Superior temporal gyrus (tissue), 1 donor: Measurements from ENCODE around the gene RALB.

Experiments used
- DNase-seq: peaks from one replicate; pipeline ENCODE4 v3.0.0-alpha.2; 2016; ENCODE audit errors: extremely low spot score

Gene RALB, protein sequence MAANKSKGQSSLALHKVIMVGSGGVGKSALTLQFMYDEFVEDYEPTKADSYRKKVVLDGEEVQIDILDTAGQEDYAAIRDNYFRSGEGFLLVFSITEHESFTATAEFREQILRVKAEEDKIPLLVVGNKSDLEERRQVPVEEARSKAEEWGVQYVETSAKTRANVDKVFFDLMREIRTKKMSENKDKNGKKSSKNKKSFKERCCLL

GRCh38 chr2:120252225-120253020 is at the start of gene RALB:
Gene RALB, plus strand, starts transcription at chr2:120252852. Its CDS starts 25,813 bp downstream, at chr2:120278665.
- DNase-seq, result peak; percentile 98

GRCh38 chr2:120203251-120204021 is 49.2 kb upstream of the RALB start:
- no peak for DNase-seq

- DNase-seq, result no peak
Observed at GRCh38 chr2:120204022-120204405, 48.6 kb upstream of the RALB start.

- no peak for DNase-seq
Observed at GRCh38 chr2:120204417-120204816, 48.2 kb upstream of the RALB start.

DNA sequence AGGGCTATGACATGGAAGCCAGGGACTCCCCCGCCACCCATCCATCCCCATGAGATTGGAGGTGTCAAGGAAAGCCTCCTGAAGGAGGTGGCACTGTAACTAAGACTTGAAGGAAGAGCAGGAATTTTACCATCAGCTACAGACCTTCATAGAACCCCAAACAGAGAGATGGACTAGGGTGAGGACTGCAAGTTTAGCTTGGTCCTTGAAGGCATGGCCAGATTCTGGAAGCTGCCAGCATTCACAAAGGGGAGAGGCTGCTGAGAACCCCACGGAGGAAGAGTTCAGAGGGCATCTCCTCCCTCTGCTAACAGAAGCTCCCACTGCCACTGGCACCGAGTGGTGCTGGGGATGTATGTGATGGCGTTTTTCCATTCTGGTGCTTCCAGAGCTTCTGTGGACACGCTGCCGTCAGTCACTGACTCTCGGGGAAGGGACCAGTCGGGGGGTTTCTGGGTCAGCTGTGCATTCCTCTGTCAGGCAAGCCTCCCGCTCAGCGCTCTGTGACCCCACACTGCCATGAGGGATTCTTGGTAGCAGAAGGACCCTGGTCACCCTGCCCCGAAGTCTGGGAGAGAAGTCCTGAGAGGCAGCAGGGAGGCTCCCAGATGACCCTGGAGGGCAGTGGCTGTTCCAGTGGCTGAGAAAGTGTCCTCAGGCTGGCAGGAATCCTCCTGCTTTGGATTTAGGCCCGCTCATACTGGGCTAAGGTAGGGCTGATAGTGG is 47.5 kb upstream of the RALB start:
- DNase-seq, result no peak

- DNase-seq, result no peak
Observed at GRCh38 chr2:120206022-120206581, 46.5 kb upstream of the RALB start.

DNA sequence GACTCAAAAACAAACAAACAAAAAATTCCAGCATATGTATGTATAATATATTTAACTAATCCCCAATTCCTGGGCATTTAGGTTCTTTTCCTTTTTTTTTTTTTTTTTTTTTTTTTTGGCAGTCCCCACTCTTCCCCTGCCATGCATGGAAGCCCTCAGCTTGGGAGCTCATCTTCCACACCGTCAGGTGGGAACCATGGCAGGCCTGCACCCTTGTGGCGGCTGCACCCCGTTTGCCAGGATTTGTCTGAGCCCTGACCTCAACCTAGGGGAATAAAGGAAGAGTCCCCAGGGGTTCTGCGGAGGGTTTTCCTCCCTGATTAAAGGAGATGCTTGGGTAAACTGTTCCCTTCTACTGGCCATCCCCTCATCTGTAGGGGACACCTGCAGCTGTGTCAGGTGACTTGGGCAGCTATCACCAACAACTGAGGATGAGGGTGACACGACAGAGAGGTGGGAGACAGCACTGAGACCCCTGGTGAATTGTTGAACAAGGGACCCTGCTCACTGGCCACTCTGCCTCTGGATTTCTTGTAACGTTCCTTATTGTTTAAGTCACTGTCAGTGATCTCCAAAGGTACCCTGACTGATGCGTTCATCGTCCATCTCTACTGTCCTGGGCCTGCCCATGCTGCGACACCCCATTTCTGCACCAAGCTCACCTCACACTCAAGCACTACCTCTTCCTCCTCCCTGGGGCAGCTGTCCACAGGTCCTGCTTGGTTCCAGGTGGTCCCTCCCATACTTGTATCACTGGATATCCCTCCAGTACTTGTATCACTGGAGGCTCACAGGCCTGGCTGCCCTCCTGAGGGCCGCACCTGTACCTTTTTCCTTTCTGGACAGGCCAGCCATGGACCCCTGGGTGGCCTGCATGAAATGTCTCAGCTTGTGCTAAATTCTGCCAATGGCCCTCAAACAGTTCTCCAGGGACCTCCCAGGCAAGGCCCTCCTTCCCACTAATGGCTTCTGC is 44.0 kb upstream of the RALB start:
- DNase-seq, result no peak

DNA sequence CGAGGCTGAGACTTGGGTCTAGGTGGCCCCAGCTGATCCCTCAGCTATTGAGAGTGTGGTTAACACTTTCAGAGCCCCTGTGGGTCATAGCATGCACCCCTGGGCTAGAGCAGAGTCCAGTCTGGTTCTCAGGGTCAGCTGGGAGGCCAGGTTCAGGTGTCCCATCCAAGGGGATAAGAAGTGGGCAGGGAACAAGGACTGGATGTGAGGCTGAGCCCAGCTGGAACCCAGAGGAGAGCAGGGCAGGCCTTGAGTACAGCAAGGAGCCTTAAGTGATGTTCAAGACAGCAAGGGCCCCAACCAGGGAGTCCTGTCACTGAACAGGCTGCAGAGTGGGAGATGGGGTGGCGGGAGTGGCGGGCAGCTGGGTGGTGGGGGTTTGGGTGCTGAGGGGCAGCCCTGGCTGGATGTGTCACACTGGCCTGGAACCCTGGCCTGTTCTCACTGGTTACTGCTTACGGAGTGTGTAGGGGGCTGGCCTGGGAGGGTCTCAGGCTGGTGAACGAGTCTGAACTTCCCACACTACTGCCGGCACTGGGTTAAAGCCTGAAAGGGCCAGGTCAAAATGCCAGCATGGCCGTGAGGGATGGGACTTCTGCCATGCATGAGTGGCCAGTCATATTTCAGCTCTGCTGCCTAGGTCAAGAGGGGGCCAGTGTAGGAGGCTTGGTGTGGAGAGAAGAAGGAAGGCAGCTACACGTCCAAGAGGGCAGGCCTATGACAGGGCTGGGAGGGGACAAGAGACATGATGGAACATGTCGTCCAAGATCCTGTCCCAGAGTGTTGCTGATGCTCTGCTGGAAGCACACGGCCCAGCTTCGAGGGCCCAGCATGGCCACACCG is 43.0 kb upstream of the RALB start:
- DNase-seq, result no peak

GRCh38 chr2:120210270-120210693 is 42.4 kb upstream of the RALB start:
- DNase-seq, result no peak

DNA sequence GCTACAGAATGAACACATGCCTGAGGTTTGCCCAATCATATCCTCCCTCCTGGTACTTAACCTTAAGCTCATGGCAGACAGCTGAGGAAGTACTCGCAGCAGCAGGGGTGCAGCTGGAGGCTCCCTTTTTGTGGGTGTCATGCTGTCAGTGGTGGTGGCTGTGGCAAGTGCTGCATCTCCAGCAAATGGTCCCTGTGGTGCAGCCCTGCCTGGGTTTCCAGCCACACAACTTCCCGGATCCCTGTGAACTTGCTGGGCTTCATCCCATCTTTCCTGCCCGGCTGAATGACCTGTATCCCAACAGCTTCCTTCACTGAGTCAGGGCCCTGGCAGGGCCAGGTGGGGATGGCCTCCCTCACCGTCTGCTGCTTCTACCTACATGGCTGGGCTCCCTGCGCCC is 34.5 kb upstream of the RALB start:
- DNase-seq, result no peak

GRCh38 chr2:120219291-120219690 is 33.4 kb upstream of the RALB start:
- no peak for DNase-seq

DNA sequence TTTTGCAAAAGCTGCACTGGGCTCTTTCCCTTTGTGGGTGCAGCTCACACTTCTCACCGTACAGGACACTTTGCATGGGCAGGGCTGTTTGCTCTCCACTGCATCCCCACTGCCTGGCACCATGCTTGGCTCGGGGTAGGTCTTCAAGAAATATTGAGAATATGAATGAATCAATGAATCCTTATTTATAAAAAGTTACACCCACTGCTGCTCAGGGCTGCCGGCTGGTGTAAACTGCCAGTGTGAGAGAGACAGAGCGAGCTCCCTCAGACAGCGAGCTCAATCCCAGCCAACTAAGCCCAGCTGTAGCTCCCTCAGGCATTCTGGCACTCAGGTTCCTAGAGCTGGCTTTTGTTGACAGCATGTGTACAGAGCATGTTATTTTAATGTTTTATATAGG is 32.9 kb upstream of the RALB start:
- no peak for DNase-seq

DNA sequence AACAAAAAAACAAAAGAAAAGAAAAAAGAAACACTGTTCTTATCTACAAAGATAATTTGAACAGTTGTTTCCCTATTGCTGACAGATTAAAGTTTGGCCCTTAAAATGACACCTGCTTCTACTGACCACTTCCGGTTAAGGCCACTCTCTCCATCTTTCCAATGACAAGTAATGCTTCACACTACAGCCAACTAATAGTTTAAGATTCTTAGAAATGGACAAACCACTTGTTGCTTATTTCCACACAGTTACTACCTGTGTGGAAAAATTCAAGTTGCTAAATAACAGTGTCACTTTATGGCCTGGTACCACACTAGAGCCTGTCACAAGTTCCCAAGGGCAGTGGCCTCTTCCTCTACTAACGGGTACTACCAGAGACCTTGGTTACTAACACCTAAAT is 31.9 kb upstream of the RALB start:
- no peak for DNase-seq

GRCh38 chr2:120221616-120222015 is 31.0 kb upstream of the RALB start:
- DNase-seq, result no peak

DNA sequence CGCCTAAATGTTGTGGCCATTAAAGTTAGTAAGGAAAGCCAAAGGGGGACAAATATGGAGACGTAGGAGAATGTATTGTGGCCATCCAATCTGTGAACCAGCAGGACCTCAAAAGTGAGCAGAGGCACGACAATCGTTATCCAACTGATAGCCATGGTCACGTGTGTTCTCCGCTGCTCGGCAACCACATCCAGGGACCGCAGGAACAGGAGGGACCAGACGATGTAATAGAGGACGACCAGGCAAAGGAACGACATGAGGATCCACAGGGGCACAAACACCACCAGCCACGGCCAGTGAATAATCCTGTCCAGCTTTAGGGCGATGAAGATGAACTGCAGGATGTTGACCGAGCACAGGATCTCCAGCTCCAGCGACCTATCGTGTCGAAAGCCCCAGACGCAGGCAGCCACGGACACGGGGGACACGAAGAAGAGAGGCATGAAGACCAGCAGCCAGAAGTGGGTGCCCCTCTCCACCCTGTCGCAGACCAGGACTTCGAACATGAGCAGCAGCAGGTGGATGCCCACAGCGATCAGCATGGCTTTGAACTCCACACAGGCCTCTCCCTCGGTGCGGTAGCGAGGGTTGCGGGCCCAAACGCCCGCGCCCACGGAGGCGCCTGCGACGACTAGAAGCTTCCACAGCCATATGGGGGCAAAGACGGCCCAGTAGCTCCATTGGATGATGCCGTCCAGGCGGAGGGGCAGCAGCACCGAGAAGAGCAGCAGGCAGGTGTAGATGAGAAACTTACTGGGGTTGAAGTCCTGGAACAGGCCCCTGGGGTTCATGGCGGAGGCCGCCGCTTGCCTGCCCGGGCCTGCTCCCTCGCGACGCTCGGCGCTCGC is 30.2 kb upstream of the RALB start:
- DNase-seq, result no peak

DNA sequence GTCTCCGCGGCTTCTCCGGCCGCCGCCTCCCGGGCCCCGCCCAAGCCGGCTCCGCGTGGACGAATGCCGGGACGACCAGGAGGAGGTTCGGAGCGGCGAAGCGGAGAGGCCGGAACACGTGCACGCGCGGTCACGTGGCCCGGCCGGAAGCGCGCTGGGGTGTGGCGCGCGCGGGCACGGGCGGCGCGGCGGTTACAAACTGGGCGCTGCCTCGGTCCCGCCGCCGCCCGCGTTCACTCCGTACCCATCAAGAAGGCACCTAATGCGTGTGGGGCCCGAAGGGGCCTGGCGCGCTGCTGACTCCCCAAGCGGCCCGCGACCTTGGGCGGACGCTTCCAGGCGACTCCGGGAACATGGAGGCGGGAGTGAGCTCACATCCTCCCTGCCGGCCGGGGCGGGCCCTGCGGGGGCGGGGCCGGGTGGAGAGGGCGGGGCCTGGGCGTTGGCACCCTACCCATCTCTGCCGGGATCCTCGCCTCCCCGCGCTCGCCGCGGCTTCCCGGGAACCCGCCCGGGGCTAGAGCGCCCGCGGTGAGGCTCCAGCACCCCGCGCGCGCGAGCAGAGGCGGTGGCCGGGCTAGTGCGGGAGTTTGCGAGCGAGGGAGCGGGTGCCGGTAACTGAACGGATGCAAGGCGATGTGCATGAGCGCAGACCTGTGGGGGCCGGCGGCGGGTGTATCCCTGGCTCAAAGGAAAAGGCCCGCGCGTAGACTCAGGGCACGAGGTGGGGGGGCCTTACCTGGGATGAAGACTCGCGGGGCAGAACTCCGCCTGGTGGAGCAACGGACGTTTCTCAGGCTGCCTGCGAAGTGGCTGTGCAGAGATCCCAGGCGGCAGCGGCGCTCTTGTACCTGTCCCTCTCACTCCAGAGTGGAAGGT is 29.4 kb upstream of the RALB start, which contains the start of gene TMEM185B:
TSS of gene TMEM185B (minus strand) at position 367 of the 879 bp plus-strand sequence. CDS start 424 bp downstream, outside the sequence.
- peak; percentile 78 for DNase-seq

GRCh38 chr2:120224256-120224655 is 28.4 kb upstream of the RALB start:
- no peak for DNase-seq
